Stimulated activated CD8-positive, alpha-beta memory T cell treated with anti-CD3 and anti-CD28 coated beads, Interleukin-15, amount 100 ng/mL, for 24 hours (primary cell): Measurements from ENCODE around the gene ZNF354B.
"Not testable (repeated sequence)": the region's sequence is repeated elsewhere in the genome, so short reads cannot be mapped to it uniquely, and the experiment has no call there.

Experiments
- DNase-seq: peaks from one replicate; pipeline ENCODE4 v3.0.0-alpha.2; 2020; ENCODE audit warnings: low read depth

ZNF354B gene

DNA sequence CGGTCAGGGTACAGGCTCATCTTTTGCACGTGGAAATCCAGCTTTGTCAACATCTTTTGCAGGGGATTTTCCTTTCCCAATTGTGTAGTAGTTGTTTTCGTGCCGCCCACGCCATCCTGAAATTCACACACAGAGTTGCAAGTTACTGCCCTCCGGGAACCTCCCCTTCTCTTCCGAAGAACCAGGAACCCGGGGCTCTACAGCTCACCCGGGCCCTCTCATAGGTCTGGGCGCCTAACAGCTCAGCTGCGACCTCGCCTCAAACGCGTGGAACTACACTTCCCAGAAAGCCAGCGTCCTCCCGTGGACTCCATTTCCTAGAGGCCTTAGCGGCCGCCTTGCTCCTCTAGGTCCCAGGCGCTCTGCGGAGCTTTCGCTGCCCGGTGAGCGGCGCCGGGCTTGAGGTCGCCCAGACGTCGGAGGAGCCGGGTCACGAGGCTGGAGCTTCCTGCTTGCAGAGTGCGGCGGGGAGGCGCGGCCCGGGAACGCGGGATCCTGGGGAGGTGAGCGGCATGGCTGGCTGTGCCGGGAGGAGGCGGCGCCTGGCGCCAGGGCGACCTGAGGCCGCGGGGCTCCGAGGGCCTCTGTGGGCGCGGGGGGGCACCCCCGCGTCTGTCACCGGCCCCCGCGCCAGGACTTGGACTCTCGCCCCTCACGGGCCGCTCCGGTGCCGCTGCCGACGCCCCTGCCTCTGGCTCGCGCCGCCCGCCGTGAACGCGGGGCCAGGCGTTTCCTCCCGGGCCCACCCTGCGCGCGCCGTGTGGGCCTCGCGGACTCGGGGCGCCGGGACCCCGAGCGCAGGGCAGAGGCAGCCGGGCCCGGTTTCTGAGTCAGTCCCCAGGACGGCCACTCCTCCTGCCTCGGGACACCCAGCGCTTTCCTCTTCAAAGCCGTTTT lies at the start of gene ZNF354B:
ZNF354B (plus strand) TSS at position 329 of the 897 bp plus-strand sequence. CDS start 1,095 bp downstream, outside the sequence.
- DNase-seq: peak; percentile 52

DNA sequence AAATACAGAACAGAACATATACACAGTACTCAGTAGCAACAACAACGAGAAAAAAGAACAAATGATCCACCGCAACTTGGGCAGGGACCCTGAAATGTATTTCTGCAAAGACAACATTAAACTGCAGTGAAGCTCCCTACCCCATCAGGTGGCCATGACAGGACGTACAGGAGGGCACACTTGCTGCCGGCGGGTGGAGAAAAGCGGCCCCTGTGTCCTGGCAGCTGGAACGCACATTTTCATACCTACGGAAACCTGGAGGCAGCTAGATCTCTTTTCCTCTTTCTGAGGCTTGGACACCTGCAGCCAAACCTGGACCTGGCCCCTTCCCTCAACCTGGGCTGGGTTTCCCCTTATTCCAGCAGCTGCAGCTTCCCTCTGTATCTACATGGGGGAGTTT lies 42.2 kb upstream of the ZNF354B start:
- no peak for DNase-seq

DNA sequence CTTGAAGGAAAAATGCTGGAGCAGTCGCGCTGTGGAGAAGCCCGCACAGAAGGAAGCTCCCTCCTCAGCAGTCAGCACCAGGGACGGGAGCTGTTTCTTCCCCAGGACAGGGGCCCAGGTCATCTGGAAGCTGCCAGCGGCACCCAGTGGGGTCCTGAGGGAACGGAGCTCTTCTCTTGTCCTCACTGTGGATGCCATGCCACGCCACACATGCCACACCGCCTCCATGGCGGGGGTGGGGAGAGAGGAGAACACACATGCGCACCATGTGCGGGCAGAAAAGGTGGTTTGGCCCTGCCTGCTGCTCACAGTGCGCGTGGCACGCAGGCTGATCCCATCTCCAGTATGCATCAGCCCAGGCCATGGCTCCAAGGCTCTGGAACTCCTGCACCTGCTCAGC lies 41.7 kb upstream of the ZNF354B start:
- no peak for DNase-seq

DNA sequence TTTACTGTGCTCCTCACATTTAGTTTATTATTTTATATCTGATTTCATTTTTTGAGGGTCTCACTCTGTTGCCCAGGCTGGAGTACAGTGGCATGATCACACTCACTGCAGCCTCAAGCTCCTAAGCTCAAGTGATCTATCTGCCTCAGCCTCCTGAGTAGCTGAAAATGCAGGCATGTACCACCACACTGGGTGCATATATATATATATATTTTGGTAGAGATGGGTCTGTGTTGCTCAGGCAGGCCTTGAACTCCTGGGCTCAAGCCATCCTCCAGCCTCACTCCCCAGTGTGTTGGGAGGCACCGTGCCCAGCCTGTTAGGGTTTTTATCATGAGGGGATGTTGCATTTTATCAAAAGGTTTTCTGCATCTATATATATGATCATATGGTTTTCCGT lies 39.8 kb upstream of the ZNF354B start:
- DNase-seq: no peak

DNA sequence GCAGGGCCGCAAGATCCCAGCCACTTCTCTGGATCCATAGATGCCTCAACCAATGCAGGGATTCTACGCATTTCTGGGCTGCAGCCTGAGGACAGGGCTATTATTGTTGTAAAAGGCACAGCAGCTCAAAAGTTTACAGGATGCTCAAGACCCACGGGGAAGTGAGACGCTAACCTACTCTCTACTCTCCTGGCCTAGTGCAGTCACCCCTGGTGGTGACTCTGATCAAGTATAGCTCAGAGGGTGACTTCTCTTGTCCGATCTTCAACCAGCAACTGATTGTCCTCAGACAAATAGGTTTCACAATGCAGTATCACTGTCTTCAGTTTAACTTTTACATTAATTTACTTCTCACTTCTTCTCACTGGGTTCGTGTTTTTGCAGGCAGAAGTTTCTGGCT lies 34.3 kb upstream of the ZNF354B start:
- no peak for DNase-seq

DNA sequence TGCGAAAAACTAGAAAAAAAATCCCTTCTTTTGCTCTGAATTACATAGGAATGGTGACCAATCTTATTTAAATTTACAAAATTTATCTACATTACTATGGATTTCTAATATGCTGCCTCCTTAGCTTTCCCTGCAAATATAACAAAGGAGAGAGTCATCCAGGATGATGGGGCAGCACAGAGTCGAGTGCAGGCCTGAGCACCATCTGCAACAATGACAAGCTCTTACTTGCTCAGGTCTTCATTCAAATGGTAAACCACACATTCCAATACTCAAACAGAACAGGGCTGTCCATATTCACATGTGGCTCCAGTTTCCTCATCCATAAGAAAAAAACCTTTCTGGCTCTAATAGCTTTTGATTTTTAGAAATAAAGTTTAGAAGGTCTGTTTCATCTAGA lies 33.5 kb upstream of the ZNF354B start:
- no peak for DNase-seq

DNA sequence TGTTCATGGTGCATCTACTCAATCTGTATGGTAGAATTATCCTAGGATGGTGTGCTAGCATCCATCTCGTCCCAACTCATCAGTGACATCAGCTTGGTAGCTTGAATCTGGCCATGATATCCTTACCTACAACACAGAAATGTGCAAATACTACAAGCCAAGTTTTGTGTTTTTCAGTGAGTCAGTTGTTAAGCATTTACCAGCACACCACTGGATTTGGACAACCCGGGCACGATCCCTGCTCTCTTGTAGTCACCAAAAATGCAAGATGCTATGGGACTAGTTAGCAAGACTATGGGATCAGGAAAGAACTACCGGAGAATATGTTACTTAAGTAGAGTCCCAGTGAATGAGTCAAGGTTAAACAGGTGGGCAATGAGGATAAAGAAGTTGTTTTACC lies 32.1 kb upstream of the ZNF354B start:
- no peak for DNase-seq

DNA sequence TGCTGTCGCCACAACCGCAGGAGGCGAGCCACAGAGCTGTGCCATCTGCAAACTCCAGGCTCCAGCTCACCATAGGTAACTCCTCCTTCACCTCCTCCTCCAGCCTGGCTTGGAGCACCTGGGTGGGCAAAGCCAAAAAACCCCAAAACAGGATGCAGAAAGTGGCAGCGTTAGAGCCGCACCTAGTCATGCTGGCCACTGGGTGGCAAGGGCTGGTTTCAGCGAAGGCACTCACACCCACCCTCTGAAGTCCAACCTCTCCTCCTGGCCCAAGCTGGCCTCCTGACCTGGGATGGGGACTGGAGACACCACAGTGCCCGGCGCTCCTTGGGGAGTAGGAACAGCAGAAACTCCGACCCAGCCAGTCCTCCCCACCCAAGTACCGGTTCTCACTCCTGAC lies 28.7 kb upstream of the ZNF354B start:
- DNase-seq: no peak

DNA sequence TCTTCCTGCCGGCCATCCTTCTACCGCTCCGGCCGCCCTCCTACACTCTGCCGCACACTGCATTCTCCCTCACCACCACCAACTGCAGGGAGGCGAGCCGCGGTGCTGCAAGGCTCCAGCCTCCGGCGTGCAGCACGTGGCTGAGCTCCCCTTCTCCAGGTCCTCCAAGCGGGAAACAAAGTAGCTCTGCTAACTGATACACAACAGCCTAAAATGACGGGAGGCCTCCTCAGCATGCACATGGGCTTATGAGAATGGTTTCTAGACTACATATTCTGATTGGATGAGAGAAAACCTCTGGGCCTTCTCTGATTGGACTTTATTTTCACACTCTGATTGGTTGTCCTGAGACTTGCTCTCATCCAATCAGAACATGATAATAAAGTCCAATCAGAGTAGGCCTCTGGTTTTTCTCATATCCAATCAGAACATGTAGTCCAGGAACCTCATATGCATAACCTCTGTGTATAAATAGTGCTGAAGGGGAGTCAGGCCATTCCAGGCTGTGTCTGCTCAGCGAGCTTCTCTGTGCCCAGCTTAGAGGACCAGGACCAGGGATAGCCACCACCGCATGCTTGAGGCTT lies 27.0 kb upstream of the ZNF354B start:
- no peak for DNase-seq

DNA sequence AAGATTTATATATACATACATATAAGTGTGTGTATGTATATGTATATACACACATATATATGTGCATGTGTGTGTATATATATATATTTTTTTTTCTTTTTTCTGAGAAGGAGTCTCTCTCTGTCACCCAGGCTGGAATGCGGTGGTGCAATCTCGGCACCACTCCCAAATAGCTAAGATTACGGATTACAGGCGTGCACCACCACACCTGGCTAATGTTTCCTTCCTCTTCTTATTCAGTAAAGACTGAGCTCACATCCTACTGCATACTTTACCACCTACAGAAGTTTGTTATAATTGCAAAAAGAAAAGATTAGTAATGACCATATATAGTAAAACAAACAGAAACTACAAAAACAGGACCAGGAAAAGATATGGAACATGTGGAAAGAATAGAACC lies 23.1 kb upstream of the ZNF354B start:
- no peak for DNase-seq

DNA sequence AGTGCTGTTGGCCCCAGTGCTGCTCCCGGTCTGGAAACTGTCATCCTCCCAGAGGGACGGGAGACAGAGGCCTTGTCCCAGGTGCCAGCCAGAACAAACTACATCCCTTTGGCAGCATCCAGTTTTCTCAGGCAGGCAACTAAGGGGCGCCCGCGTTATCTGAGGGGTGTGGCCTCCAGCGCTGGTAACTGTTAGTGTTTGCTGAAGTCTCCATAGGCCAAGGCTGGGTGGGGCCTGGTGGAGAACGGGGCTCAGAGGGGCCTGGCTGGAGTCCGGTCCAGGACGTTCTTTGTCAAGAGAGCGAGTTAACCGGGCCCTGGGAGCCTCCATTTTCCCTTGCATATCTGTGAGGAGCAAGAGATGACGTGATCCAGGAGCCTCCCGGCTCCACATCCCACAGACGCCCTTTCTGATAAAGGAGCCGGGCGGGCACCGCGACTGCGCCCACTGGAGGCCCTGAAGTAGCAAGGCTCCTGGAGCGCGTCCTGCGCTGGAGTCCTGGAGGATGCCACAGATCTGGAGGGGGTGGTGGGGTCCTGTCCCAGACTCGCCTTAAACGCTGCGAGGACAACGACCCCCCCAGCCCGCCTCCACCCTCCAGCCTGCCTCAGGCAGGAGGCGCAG lies 20.9 kb upstream of the ZNF354B start:
- not testable (repeated sequence) for DNase-seq

DNA sequence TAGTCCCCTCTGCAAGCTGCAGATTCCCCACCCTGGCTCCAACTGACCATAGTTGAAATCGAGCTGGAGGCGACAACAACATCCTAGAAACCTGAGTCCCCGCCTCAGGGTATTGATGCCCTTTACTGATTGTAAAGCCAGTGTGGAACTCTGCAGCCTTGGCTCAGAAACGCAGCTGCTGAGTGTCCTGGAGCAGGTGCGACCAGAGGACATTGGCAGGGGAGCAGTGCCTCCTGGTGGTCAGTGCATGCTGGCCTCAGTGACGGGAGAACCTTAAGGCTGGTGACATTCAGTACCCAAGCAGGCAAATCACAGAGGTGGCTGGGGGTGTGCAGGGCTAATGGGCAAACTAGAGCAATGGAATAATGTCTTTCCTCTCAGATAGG lies 20.4 kb upstream of the ZNF354B start:
- no peak for DNase-seq

DNA sequence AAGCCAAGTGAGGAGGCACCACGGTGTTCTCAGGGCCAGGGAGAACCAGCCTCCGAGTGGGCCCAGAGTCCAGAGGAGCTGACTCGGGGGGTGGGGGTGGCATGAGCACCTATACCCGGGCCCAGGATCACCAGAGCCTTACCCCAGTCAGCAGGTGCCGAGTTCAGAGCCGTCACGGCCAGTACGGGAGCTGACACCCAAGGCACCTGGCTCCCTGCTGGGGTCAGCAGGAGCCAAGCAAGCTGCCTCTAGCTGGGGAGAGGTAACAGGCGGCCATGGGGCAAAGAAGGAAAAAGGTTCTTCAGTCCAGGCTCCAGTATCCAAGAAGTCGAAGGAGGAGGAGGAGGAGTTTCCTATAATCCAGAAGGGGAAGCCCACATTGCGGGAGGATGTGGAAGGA lies 19.4 kb upstream of the ZNF354B start:
- not testable (repeated sequence) for DNase-seq

DNA sequence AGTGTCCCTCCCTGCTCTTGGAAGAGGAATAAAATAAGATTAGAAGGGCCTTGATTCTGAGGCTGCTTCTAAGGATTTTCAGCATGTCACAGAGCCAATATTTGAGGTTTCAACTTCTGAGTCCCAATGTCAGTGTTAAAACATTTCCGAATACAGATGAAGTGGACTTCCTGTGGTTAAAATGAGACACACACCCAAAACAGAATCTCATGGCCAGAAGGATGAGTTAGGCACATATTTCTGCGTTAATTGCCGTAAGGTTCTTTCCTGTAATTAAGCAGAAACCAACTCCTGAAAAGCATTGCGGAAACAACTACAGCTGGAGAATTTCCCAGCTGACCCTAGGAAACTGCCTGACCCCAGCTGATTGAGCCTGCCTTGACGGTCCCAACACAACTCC lies 10.4 kb upstream of the ZNF354B start:
- no peak for DNase-seq

DNA sequence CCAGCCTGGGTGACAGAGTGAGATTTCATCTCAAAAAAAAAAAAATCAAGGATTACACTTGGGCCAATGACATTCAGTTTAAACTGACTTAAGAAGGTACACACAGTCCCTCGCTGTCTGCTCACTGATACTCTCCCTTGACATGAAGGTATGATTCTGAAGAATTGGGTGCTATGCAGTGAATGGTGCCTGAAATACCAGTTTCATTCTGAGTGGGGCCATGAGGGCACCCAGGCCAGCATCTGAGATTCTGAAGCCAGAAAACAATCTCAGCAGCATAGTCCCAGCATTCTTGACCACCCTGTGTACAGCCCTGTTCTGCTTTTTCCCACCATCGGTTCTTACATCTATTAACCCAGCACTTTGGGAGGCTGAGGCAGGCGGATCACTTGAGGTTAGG lies 7.8 kb upstream of the ZNF354B start:
- DNase-seq: no peak

DNA sequence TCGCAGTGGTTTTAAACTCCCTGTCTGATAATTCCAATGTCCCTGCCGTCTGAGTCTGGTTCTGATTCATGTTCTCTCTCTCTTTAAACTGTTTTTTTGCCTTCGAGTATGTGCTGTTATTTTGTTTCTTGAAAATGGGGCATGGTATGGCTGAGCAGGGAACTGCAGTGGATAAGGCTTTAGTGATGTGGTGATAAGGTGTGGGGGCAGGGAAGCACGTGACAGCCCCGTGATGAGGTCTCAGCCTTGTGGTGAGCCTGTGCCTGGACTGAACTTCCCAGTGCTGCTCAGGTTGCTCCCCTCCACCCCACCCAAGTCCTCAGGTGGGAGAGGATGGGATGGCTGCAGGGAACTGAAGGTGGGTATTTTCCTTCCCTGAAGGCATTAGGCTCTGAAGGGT lies 5.5 kb upstream of the ZNF354B start:
- no peak for DNase-seq

DNA sequence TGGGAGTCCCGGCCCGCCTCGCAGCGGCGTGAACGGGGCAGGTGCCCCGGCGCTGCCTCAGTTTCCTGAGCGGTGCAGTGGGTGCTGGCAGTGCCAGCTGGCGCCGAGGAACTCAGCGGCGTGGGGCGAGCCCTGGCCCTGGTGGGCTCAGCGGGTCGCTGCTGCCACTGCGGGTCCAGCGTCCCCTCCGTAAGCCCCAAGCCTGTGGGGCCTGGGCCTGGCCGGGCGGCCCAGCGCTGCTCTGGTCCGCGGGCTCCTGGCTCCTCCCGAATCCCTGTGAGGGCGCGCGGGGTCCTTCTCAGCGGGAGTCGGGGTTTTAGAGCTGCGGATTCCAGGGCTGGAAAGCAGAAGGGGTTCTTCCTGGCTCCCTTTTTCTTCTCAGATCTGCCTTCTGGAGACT lies 862 bp downstream of the ZNF354B start:
- DNase-seq: not testable (repeated sequence)

DNA sequence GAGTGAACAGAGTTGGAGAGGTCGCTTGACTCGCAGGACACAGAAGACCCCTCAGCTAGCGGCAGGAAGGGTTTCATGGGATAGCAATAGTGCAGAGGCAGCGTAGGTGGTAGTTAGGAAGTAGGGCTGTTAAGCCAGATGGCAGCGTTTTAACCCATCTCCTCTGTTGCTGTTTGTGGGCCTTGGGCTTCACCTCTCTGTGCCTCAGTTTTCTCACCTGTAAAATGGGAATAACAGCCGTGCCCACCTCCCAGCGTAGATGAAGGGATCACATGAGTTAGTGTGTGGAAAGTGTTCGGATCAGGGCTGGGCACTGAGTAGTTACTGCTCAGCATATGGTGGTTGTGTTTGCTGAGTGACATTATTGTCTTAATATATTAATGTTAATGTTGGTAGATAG lies 1.9 kb downstream of the ZNF354B start:
- no peak for DNase-seq

DNA sequence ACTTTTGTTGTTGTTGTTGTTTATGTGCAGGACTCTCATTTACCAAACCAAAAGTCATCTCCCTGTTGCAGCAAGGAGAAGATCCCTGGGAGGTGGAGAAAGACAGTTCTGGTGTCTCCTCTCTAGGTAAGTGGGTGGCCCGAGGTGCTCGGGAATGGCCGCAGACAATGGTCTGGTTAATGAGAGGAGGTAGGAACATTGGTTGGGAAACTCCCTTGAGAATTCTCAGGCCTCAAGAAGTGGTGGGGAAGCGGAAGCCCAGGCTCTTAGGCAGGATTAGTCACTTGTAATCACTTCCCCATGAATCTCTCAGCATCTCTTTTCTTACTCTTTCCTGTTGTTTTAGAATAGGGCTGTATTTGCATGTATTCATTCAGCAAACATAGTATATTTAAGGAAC lies 7.2 kb downstream of the ZNF354B start:
- DNase-seq: no peak

DNA sequence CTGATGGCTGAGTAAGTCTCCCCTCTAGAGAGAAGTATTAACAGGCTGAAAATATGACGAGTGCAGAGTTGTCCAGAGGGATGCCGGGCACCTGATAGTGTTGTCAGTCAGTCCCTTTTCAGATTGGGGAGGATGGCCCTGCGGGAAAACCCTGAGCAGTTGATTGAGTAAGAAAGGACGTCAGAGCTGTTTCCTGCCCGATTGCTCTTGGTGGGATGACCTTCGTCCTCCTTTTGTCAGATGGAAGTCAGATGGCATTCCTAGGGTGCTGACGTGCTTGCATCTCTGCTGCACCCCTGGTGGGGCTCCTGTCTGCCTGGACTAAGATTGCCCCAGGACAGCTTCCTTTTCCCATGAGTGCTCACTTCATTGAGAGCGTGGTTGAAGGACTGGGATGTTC lies 9.8 kb downstream of the ZNF354B start:
- no peak for DNase-seq

DNA sequence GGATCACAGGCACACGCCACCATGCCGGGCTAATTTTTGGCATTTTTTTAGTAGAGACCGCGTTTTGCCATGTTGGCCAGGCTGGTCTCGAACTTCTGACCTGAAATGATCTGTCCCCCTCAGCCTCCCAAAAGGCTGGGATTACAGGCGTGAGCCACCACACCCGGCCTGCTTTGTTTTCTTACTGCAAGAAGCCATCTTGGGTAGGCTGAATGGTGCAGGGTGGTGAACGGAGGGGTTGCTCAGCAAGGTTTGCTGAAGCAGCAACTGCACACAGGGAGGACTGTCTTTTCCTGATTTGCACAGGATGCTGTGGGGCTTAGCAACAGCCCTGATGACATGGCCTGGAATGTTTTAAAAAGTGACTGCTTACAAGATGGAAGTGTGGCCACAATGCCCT lies 10.7 kb downstream of the ZNF354B start:
- DNase-seq: no peak

DNA sequence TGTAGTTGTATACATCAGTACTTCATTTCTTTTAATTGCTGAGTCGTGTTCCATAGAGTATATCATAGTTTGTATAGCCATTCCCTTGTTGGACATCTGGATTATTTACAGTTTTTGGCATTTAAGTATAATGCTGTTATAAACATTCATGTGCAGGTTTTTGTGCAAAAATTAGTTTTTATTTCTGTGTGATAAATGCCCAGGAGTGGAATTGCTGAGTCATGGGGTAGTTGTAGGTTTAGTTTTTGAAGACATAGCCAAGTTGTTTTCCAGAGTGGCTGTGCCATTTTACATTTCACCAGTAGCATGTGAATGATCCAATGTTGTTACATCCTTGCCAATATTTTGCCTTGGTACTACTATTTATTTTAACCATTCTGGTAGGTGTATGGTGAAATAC lies 12.5 kb downstream of the ZNF354B start:
- no peak for DNase-seq

DNA sequence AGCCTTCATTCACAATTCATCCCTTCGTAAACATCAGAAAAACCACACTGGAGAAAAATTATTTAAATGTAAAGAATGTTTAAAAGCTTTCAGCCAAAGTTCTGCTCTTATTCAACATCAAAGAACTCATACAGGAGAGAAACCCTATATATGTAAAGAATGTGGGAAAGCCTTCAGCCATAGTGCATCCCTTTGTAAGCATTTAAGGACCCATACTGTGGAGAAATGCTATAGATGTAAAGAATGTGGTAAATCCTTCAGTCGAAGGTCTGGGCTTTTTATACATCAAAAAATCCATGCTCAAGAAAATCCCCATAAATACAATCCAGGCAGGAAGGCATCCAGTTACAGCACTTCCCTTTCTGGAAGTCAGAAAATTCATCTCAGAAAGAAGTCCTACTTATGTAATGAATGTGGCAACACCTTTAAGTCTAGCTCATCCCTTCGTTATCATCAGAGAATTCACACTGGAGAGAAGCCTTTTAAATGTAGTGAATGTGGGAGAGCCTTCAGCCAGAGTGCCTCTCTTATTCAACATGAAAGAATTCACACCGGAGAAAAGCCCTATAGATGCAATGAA lies 23.5 kb downstream of the ZNF354B start:
- DNase-seq: not testable (repeated sequence)
